NCI-H2171 (cell line): ENCODE data around the gene TUT4.

Source experiments
- DNase-seq: peaks from one replicate; lab custom pipeline; 2025; lab: John Stamatoyannopoulos, UW

The TUT4 gene

GRCh38 chr1:52533713-52534112 is 19.2 kb downstream of the TUT4 start:
- no peak for DNase-seq

- DNase-seq = no peak
Measured at GRCh38 chr1:52532731-52533327, 20.1 kb downstream of the TUT4 start.

GRCh38 chr1:52532247-52532646 is 20.6 kb downstream of the TUT4 start:
- DNase-seq = no peak

- DNase-seq = no peak
Measured at GRCh38 chr1:52531249-52531872, 21.5 kb downstream of the TUT4 start.

GRCh38 chr1:52530563-52531144 is 22.2 kb downstream of the TUT4 start:
- DNase-seq = no peak

GRCh38 chr1:52523376-52523775 is 29.5 kb downstream of the TUT4 start:
- no peak for DNase-seq

GRCh38 chr1:52520148-52520547 is 32.7 kb downstream of the TUT4 start:
- no peak for DNase-seq

- DNase-seq = no peak
Measured at GRCh38 chr1:52518962-52519361, 33.9 kb downstream of the TUT4 start.

- DNase-seq = no peak
Measured at GRCh38 chr1:52511851-52512615, 40.9 kb downstream of the TUT4 start.

- no peak for DNase-seq
Measured at GRCh38 chr1:52511439-52511838, 41.5 kb downstream of the TUT4 start.

- DNase-seq = no peak
Measured at GRCh38 chr1:52506920-52507546, 45.9 kb downstream of the TUT4 start.

GRCh38 chr1:52506349-52506748 is 46.5 kb downstream of the TUT4 start:
- no peak for DNase-seq

- DNase-seq = no peak
Measured at GRCh38 chr1:52504720-52505119, 48.2 kb downstream of the TUT4 start.

GRCh38 chr1:52503706-52504105 is 49.2 kb downstream of the TUT4 start:
- DNase-seq = no peak

- DNase-seq = no peak
Measured at GRCh38 chr1:52502789-52503188, 50.1 kb downstream of the TUT4 start.

GRCh38 chr1:52487632-52488031 is 65.3 kb downstream of the TUT4 start:
- no peak for DNase-seq

GRCh38 chr1:52482326-52483004 is 70.4 kb downstream of the TUT4 start:
- no peak for DNase-seq

GRCh38 chr1:52479076-52479475 is 73.8 kb downstream of the TUT4 start:
- no peak for DNase-seq

GRCh38 chr1:52477876-52478275 is 75.0 kb downstream of the TUT4 start:
- DNase-seq = no peak

- no peak for DNase-seq
Measured at GRCh38 chr1:52476943-52477342, 75.9 kb downstream of the TUT4 start.

- no peak for DNase-seq
Measured at GRCh38 chr1:52474807-52475206, 78.1 kb downstream of the TUT4 start.

- no peak for DNase-seq
Measured at GRCh38 chr1:52473039-52473438, 79.9 kb downstream of the TUT4 start.
